ENCODE results near the gene PDE4D. TPM values are rescaled to one million over a fixed set of nuclear protein-coding genes. Genes with fewer than 3 reads are reported as not detected.
"Not testable (repeated sequence)": the region's sequence is repeated elsewhere in the genome, so short reads cannot be mapped to it uniquely, and the experiment has no call there.

The PDE4D gene
- total RNA-seq, 1 experiment from 2014 or later, result 3.3 TPM

DNA sequence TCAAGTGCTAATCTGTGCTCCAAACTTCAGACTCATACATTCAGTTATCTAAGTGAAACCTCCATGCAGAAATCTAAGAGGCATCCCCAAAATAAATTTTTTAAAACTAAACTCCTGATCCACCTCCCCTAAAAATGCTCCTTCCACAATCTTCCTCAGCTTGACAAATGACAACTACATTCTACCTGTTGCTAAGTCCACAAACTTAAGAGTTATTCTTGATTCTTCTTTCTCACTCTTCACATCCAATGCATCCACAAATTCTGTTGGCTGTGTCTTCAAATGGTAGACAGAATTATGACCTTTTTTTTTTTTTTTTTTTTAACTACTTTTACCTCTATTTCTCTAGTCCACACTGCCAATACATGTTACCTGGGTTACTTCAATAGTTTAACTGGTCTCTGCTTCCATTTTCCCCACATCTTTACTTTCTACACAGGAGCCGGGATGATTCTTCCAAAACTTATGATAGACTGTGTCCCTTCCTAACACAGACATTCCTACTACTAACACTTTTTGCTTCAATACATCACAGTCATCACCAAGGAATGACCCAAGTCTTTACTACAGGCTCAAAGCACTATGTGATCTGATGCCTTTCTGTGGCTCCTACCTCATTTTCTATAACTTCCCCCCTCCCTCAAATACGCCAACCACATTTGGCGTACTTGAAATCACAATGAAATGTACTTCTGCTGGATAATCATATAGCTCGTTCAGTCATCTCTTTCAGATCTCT, 143.6 kb downstream of the PDE4D start:
- Mint-ChIP-seq H3K4me3 (no peak overlapping the region), H3K27me3 (ENCODE audit: low read depth) (no peaks in the 10 kb centered on the region), H3K27ac (no peak overlapping the region), H3K4me1 (no peaks in the 10 kb centered on the region), H3K9me3 (peaks cover 6% of the 10 kb centered on the region; the same call in 1 of the 2 replicates), H3K36me3 (no peaks in the 10 kb centered on the region)
- no peak for ATAC-seq
- DNase-seq (ENCODE audit: low spot score), result no peak
- TF ChIP-seq, protein P1, sequence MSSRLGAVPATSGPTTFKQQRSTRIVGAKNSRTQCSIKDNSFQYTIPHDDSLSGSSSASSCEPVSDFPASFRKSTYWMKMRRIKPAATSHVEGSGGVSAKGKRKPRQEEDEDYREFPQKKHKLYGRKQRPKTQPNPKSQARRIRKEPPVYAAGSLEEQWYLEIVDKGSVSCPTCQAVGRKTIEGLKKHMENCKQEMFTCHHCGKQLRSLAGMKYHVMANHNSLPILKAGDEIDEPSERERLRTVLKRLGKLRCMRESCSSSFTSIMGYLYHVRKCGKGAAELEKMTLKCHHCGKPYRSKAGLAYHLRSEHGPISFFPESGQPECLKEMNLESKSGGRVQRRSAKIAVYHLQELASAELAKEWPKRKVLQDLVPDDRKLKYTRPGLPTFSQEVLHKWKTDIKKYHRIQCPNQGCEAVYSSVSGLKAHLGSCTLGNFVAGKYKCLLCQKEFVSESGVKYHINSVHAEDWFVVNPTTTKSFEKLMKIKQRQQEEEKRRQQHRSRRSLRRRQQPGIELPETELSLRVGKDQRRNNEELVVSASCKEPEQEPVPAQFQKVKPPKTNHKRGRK (CRISPR knock-in tag; IDR thresholded peaks at IDR 0.05; ENCODE audit: borderline replicate concordance), result no peak
- TF ChIP-seq PRRX2 (CRISPR knock-in tag; IDR thresholded peaks at IDR 0.05), result no peak
- TF ChIP-seq, protein P2, sequence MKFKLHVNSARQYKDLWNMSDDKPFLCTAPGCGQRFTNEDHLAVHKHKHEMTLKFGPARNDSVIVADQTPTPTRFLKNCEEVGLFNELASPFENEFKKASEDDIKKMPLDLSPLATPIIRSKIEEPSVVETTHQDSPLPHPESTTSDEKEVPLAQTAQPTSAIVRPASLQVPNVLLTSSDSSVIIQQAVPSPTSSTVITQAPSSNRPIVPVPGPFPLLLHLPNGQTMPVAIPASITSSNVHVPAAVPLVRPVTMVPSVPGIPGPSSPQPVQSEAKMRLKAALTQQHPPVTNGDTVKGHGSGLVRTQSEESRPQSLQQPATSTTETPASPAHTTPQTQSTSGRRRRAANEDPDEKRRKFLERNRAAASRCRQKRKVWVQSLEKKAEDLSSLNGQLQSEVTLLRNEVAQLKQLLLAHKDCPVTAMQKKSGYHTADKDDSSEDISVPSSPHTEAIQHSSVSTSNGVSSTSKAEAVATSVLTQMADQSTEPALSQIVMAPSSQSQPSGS (CRISPR knock-in tag; IDR thresholded peaks at IDR 0.05; ENCODE audit: borderline replicate concordance, low read depth), result no peak
- TF ChIP-seq KAT7 (CRISPR knock-in tag; IDR thresholded peaks at IDR 0.05; ENCODE audit: borderline replicate concordance), result no peak
- TF ChIP-seq, protein P3, sequence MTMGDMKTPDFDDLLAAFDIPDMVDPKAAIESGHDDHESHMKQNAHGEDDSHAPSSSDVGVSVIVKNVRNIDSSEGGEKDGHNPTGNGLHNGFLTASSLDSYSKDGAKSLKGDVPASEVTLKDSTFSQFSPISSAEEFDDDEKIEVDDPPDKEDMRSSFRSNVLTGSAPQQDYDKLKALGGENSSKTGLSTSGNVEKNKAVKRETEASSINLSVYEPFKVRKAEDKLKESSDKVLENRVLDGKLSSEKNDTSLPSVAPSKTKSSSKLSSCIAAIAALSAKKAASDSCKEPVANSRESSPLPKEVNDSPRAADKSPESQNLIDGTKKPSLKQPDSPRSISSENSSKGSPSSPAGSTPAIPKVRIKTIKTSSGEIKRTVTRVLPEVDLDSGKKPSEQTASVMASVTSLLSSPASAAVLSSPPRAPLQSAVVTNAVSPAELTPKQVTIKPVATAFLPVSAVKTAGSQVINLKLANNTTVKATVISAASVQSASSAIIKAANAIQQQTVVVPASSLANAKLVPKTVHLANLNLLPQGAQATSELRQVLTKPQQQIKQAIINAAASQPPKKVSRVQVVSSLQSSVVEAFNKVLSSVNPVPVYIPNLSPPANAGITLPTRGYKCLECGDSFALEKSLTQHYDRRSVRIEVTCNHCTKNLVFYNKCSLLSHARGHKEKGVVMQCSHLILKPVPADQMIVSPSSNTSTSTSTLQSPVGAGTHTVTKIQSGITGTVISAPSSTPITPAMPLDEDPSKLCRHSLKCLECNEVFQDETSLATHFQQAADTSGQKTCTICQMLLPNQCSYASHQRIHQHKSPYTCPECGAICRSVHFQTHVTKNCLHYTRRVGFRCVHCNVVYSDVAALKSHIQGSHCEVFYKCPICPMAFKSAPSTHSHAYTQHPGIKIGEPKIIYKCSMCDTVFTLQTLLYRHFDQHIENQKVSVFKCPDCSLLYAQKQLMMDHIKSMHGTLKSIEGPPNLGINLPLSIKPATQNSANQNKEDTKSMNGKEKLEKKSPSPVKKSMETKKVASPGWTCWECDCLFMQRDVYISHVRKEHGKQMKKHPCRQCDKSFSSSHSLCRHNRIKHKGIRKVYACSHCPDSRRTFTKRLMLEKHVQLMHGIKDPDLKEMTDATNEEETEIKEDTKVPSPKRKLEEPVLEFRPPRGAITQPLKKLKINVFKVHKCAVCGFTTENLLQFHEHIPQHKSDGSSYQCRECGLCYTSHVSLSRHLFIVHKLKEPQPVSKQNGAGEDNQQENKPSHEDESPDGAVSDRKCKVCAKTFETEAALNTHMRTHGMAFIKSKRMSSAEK (CRISPR knock-in tag; IDR thresholded peaks at IDR 0.05; ENCODE audit: borderline replicate concordance), result no peak
- TF ChIP-seq GTF2I (CRISPR knock-in tag; conservative IDR thresholded peaks at IDR 0.05), result no peak
- TF ChIP-seq ETV6 (CRISPR knock-in tag; IDR thresholded peaks at IDR 0.05), result no peak
- TF ChIP-seq, protein P4, sequence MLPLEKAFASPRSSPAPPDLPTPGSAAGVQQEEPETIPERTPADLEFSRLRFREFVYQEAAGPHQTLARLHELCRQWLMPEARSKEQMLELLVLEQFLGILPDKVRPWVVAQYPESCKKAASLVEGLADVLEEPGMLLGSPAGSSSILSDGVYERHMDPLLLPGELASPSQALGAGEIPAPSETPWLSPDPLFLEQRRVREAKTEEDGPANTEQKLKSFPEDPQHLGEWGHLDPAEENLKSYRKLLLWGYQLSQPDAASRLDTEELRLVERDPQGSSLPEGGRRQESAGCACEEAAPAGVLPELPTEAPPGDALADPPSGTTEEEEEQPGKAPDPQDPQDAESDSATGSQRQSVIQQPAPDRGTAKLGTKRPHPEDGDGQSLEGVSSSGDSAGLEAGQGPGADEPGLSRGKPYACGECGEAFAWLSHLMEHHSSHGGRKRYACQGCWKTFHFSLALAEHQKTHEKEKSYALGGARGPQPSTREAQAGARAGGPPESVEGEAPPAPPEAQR (CRISPR knock-in tag; IDR thresholded peaks at IDR 0.05), result no peak
- TF ChIP-seq TEAD4 (CRISPR knock-in tag; IDR thresholded peaks at IDR 0.05), result no peak
- no peak for TF ChIP-seq SMAD4 (CRISPR knock-in tag; IDR thresholded peaks at IDR 0.05)
- no peak for TF ChIP-seq MXD4 (CRISPR knock-in tag; IDR thresholded peaks at IDR 0.05; ENCODE audit: borderline replicate concordance)
- TF ChIP-seq, protein P5, sequence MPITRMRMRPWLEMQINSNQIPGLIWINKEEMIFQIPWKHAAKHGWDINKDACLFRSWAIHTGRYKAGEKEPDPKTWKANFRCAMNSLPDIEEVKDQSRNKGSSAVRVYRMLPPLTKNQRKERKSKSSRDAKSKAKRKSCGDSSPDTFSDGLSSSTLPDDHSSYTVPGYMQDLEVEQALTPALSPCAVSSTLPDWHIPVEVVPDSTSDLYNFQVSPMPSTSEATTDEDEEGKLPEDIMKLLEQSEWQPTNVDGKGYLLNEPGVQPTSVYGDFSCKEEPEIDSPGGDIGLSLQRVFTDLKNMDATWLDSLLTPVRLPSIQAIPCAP (CRISPR knock-in tag; IDR thresholded peaks at IDR 0.05), result no peak
- TF ChIP-seq FOXK1 (CRISPR knock-in tag; IDR thresholded peaks at IDR 0.05), result no peak
- no peak for TF ChIP-seq CREB1 (CRISPR knock-in tag; IDR thresholded peaks at IDR 0.05)
- TF ChIP-seq, protein P6, sequence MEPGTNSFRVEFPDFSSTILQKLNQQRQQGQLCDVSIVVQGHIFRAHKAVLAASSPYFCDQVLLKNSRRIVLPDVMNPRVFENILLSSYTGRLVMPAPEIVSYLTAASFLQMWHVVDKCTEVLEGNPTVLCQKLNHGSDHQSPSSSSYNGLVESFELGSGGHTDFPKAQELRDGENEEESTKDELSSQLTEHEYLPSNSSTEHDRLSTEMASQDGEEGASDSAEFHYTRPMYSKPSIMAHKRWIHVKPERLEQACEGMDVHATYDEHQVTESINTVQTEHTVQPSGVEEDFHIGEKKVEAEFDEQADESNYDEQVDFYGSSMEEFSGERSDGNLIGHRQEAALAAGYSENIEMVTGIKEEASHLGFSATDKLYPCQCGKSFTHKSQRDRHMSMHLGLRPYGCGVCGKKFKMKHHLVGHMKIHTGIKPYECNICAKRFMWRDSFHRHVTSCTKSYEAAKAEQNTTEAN (CRISPR knock-in tag; IDR thresholded peaks at IDR 0.05), result no peak
- no peak for TF ChIP-seq HMGA2 (CRISPR knock-in tag; IDR thresholded peaks at IDR 0.05)
- TF ChIP-seq MYBL2 (CRISPR knock-in tag; IDR thresholded peaks at IDR 0.05), result no peak
- no peak for TF ChIP-seq ESRRA (CRISPR knock-in tag; IDR thresholded peaks at IDR 0.05; ENCODE audit: borderline replicate concordance)
- POLR2A ChIA-PET, result no interaction called here
- CTCF ChIA-PET, result no interaction called here

DNA sequence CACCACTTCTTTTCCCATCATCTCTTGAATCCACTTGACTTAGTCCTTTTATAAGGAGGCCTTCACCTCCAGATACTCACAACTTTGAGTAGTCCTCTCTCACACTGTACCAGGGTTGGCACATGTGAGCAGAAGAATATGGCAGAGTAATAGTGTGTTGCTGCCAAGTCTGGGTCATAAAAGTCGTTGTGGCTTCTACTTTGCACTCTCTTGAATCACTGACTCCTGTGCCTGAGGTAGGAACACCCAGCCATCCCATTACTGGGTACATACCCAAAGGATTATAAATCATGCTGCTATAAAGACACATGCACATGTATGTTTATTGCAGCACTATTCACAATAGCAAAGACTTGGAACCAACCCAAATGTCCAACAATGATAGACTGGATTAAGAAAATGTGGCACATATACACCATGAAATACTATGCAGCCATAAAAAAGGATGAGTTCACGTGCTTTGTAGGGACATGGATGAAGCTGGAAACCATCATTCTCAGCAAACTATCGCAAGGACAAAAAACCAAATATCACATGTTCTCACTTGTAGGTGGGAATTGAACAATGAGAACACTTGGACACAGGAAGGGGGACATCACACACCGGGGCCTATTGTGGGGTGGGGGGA, 145.4 kb downstream of the PDE4D start:
- POLR2A ChIA-PET; CTCF ChIA-PET; H3K27ac Mint-ChIP-seq; H3K27me3 Mint-ChIP-seq (ENCODE audit: low read depth); H3K36me3 Mint-ChIP-seq; H3K4me1 Mint-ChIP-seq; ATAC-seq; DNase-seq (ENCODE audit: low spot score); H3K4me3 Mint-ChIP-seq; H3K9me3 Mint-ChIP-seq: not testable (repeated sequence)
